ENCODE results near the gene RPRD1B. TPM values are rescaled to one million over a fixed set of nuclear protein-coding genes. Genes with fewer than 3 reads are reported as not detected.
A peak's percentile ranks its signal among the peaks of the same experiment; 100 is the strongest.

RPRD1B gene
- total and polyA plus RNA-seq, 2 of the 13 experiments (the other 11 are each of a cell fraction or from before 2014, with no cell fraction given): 31.1 to 41.5 TPM

- 0 out of 2 replicates have a peak, but pooled peaks have one; percentile 26 for TF ChIP-seq ZNF180 (CRISPR knock-in tag; IDR thresholded peaks at IDR 0.05; ENCODE audit: borderline replicate concordance, low read depth)
- peak in 1 of 2 experiments; percentile 23; a peak in 1 of 4 replicates for TF ChIP-seq EP300 (IDR thresholded peaks at IDR 0.05; ENCODE audit: low read depth in 2 of 2, low read length in 2 of 2)
- TF ChIP-seq EP300 (CRISPR knock-in tag; IDR thresholded peaks at IDR 0.05; ENCODE audit: borderline replicate concordance): 0 out of 2 replicates have a peak, but pooled peaks have one; percentile 31
- TF ChIP-seq ERF (CRISPR knock-in tag; IDR thresholded peaks at IDR 0.05): 0 out of 2 replicates have a peak, but pooled peaks have one; percentile 12
- TF ChIP-seq, protein P1, sequence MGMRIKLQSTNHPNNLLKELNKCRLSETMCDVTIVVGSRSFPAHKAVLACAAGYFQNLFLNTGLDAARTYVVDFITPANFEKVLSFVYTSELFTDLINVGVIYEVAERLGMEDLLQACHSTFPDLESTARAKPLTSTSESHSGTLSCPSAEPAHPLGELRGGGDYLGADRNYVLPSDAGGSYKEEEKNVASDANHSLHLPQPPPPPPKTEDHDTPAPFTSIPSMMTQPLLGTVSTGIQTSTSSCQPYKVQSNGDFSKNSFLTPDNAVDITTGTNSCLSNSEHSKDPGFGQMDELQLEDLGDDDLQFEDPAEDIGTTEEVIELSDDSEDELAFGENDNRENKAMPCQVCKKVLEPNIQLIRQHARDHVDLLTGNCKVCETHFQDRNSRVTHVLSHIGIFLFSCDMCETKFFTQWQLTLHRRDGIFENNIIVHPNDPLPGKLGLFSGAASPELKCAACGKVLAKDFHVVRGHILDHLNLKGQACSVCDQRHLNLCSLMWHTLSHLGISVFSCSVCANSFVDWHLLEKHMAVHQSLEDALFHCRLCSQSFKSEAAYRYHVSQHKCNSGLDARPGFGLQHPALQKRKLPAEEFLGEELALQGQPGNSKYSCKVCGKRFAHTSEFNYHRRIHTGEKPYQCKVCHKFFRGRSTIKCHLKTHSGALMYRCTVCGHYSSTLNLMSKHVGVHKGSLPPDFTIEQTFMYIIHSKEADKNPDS (CRISPR knock-in tag; IDR thresholded peaks at IDR 0.05): 0 out of 2 replicates have a peak, but pooled peaks have one; percentile 48
- peak; percentile 30; the same call in 1 of the 2 replicates for TF ChIP-seq ATF2 (CRISPR knock-in tag; IDR thresholded peaks at IDR 0.05)
- peak; percentile 37 for TF ChIP-seq ZNF263 (CRISPR knock-in tag; IDR thresholded peaks at IDR 0.05)
- 0 out of 2 replicates have a peak, but pooled peaks have one; percentile 27 for TF ChIP-seq YEATS4 (CRISPR knock-in tag; IDR thresholded peaks at IDR 0.05; ENCODE audit: borderline replicate concordance)
- 0 out of 2 replicates have a peak, but pooled peaks have one; percentile 43 for TF ChIP-seq POLR2G (IDR thresholded peaks at IDR 0.05; ENCODE audit: low read depth, low read length)
- TF ChIP-seq ZNF761 (CRISPR knock-in tag; conservative IDR thresholded peaks at IDR 0.05): peak; percentile 85
- 0 out of 2 replicates have a peak, but pooled peaks have one; percentile 7 for TF ChIP-seq DPF2 (CRISPR knock-in tag; IDR thresholded peaks at IDR 0.05; ENCODE audit: borderline replicate concordance, low read depth)
- peak; percentile 67; the same call in 1 of the 2 replicates for TF ChIP-seq ZNF598 (CRISPR knock-in tag; IDR thresholded peaks at IDR 0.05; ENCODE audit: borderline replicate concordance)
- TF ChIP-seq HOXA3 (CRISPR knock-in tag; IDR thresholded peaks at IDR 0.05): peak; percentile 60
- no peak for TF ChIP-seq TFDP1 (CRISPR knock-in tag; IDR thresholded peaks at IDR 0.05; ENCODE audit: borderline replicate concordance)
- 0 out of 2 replicates have a peak, but pooled peaks have one; percentile 16 for TF ChIP-seq REPIN1 (CRISPR knock-in tag; IDR thresholded peaks at IDR 0.05; ENCODE audit: borderline replicate concordance, low read depth)
- no peak for TF ChIP-seq NR2F1 (CRISPR knock-in tag; IDR thresholded peaks at IDR 0.05)
- 0 out of 2 replicates have a peak, but pooled peaks have one; percentile 74 for TF ChIP-seq ZNF256 (CRISPR knock-in tag; conservative IDR thresholded peaks at IDR 0.05)
- 0 out of 2 replicates have a peak, but pooled peaks have one; percentile 92 for TF ChIP-seq FOXO4 (CRISPR knock-in tag; conservative IDR thresholded peaks at IDR 0.05)
- TF ChIP-seq NFATC3 (CRISPR knock-in tag; IDR thresholded peaks at IDR 0.05): peak; percentile 51; the same call in 1 of the 2 replicates
- TF ChIP-seq ZBTB1 (CRISPR knock-in tag; IDR thresholded peaks at IDR 0.05; ENCODE audit: borderline replicate concordance): no peak
- peak; percentile 52; the same call in 1 of the 2 replicates for TF ChIP-seq KAT7 (CRISPR knock-in tag; IDR thresholded peaks at IDR 0.05; ENCODE audit: borderline replicate concordance)
- TF ChIP-seq MIXL1 (CRISPR knock-in tag; IDR thresholded peaks at IDR 0.05): no peak
- TF ChIP-seq HNF4A (CRISPR knock-in tag; IDR thresholded peaks at IDR 0.05): peak; percentile 71
Observed at GRCh38 chr20:37986873-37987601, 46.5 kb upstream of the RPRD1B start (continued).
